HG02970 (cell line): ENCODE results near the gene CKLF.

Source experiments
- ATAC-seq: cut with Tn5 transposase; IDR thresholded peaks from one replicate; pipeline ENCODE4 v1.9.1; 2021; ENCODE audit warnings: mild to moderate bottlenecking, moderate library complexity, moderate number of reproducible peaks; ENCODE audit not compliant: unreplicated experiment, low FRiP score

The CKLF gene

DNA sequence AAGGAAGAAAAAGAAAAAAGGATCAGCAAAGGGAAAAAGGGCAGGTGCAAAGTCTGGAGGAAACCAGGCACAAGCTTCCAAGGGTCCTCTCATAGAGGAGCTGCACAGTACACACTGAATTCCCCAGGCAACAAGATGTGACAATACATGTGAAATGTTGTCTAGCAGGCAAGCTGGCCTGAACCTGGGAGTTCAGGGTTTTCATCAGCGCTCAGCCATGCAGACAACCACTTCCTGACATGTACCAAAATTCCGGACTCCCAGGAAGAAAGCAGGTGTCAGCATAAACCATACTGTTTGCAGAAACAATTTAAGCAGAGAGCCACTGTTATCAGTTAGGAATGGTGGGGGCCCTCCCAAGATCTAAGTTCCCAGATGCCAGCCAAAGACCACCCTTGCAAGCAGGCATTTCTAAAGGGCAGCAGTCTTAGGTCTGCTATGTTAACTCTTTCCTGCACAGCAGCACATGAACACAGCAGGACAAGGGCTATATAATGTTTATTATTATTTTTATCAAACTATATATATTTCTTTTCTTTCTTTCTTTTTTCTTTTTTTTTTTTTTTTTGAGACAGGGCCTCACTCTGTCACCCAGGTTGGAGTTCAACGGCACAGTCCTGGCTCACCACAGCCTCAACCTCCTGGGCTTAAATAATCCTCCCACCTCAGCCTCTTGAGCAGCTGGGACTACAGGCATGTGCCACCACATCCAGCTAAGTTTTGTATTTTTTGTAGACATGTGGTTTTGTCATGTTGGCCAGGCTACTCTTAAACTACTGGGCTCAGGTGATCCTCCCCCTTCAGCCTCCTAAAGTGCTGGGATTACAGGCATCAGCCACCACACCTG is 12.5 kb upstream of the CKLF start:
- ATAC-seq: no peak

GRCh38 chr16:66541388-66542355 is 10.7 kb upstream of the CKLF start:
- ATAC-seq: no peak

DNA sequence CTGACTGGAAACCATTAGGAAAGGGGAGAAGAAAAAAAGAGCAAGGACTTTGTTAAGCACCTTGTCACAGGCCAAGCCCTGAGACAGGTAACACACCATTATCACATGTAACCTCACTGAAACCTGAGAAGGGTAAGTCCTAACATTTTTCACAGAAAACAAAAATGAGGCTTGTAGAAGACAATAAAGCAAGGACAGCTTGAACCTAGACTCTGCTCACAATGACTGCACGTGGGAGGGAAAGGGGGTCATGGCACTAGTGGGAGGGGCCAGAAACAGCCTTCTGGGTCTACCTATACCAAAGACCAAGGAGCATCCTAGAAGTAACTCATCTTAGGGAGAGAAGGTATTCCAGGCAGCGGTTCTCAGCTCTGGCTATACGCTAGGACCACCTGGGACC is 10.0 kb upstream of the CKLF start:
- no peak for ATAC-seq

GRCh38 chr16:66543541-66543940 is 8.8 kb upstream of the CKLF start:
- no peak for ATAC-seq

DNA sequence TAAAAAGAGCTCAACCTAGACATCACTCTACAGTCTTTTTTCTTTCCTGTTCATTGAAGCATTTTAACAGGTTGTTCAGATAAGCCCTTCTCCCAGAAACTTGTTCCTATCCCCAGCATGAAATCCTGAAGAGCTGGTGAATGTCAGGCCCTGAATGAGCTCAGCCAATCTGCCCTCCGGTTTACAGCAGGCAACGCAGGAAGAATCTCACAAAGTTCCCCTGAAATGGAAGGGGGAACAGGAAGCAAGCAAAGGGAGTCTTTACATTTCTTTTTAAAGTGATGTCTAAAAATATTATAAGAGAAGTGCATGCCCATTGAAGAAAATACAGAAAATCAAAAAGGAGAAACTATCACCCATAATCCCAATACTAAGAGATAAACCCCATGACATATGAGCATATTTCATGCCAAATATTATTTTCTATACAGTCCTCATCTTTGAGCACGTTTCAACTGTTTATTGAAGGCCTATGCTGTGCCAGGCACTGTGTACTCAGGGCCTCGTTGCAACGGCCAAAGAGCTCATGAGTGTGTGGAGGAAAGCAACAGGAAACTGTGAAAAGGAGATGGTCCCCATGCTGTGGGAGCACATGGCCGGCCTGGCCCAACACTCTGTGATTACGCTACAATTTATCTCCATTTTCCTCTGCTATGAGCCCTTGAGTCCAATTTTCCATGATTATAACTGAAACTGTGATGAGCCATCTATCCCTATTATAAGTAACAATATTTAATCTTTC is 8.2 kb upstream of the CKLF start:
- no peak for ATAC-seq

- ATAC-seq: no peak
These were observed 5.0 kb upstream of the CKLF start for GRCh38 chr16:66547101-66547989.

DNA sequence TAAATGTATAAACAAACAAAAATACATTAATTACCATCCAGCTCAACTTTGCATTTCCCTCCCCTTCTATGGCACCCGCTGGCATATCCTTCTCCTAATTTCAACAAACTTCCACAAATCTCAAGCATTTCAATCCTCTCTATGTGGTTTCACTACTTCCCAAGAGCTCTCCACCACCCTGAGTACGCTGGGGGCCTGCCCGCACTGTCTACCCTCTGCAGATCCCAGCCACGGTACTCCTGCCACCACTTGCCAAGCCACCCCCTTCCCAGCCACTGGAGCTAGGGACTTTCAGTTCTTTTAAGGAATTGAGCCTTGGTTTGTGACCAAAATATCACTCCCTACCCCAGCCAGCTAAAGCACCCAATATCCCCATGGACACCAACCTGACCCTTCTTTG is 4.3 kb upstream of the CKLF start:
- no peak for ATAC-seq

DNA sequence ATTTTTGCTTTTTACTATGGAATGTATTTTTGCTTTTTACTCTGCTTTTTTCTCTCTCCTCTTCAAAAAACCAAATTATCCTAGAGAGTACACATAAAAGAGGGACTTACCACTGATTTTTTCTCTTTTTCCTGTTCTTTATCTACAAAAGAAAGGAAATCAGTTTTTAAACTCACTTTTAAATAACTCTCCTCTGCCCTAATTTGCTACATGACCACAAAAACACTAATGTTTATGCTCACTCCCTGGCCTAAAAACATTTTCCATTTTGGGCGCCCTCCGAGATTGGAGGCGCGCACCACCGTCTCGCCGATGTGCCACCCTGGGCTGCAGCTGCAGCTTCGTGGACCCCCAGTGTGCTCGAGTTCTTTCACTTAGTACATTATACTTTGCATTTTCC is 3.5 kb upstream of the CKLF start:
- ATAC-seq: no peak

DNA sequence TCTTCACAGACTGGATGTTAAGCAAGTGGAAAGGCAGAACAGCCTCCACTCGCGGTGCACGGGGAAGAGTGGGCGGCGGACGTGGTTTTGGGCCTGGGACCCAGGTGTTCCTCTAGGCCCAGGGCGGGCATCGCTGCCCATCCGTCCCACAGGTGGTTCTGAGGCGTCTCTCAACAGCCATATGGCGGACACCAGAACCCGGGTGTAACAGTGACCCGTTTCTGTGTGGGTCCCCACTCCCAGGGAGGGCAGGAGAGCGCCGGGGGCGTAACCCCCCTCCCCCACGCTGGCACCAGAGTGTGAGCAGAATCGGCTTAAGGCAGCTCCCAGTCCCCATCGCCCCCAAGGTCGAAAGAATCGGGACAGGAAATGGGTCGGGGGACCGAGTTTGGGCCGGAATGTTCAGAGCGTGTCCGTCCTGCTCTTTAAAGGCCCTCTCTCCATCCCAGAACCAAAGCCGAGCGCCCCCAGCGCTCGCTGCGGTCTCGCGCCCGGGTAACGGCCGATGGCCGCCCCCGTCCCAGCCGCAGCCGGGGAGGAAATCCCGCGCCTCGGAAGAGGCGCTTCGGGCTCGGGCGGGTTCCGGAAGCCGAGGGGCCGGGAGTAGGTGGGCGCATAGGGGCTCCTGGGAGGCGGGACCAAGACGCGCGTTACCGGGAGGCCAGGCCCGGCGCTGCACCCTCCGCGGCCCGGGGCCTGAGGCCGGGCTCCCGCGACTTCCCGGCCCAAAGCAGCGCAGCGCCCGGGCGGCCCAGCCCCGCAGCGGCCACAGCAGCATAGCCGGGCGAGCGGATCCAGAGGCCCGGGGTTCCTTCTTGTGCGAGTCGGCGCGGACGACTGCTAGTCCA is 2.9 kb upstream of the CKLF start, which contains the start of gene TK2:
TK2 (minus strand) TSS at position 839 of the 848 bp plus-strand sequence; CDS start at position 778, 61 bp downstream.
- ATAC-seq: no peak

DNA sequence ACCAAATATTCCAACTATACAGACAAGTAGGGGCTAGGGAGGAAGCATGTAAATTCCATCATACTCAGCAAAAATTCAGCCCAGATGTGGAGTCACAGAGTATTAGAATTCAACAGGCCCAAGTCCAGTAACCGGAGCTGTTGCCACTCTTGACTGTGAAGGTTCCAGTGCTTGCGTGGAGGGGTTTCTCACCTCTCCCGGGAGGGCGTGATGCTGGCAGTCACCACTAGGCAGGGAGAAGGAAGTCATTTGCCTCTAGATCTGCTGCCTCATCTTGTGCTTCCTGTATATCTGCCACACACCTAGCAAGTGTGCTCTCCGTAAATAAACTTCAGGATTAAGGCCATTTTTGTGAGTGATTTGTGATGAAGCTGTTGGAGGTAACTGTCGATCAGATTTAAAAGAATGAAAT is 1.0 kb upstream of the CKLF start:
- ATAC-seq: no peak

DNA sequence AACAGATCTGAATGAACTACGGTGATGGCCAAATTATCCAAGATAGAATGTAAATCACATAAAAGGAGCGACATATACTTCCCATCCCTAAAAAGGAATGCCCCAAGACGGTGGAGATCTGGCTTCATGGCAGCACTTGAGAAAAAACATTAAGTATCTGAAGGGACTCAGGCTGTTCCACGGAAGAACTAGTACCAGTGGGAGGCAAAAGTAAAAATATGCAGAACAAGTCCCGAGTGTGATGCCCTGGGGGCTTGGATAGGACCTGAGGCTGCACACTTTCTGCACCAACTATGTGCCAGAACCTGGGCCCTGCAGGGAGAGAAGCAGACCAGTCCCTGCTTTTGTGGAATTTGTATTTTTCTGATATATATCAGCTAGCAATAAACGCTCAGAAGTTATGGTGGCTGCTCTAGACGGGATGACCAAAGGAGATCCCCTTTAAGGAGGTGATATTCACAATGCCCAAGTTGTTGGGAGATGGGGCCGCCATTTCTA is 539 bp upstream of the CKLF start:
- ATAC-seq: no peak

GRCh38 chr16:66553223-66553622 is 847 bp downstream of the CKLF start:
- no peak for ATAC-seq

DNA sequence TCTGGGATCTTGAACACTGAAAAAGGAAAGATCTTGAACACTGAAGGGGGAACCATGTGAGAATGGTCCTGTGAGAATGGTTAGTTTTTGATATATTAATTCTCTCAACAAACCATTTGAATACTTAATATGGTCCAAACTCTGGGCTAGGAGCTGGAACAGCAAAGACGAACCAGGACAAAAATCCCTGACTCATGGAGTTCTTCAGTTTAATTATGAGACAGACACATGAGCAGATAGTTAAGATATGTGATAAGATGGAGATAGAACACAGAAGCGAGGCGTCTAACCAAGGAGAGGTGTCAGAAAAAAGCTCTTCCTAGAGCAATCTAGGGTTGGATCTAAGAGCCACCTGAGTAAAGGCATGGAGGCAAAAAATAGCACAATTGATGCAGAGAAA is 1.6 kb downstream of the CKLF start:
- no peak for ATAC-seq

- no peak for ATAC-seq
These were observed 2.1 kb downstream of the CKLF start for GRCh38 chr16:66554495-66554894.

DNA sequence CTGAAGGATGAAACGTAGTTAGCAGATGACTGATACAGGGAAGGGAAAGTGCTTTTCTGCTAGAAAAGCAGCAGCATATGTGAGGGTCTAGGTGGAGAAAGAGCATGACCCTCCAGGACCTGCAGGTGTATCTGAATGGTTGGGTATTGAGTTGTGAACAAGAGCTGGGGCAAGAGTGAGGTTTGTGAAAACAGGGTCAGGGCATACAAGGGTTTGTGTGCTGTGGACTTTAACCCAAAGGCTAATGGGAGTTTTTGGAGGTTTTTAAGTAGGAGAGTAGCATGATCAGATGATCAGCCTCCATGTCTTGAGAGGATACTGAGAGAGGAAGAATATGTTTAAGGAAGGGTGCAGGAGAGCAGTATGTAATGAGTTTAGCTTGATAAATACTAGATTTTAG is 7.7 kb downstream of the CKLF start:
- no peak for ATAC-seq

- ATAC-seq: no peak
These were observed 9.2 kb downstream of the CKLF start for GRCh38 chr16:66561381-66562080.

- no peak for ATAC-seq
These were observed 10.0 kb downstream of the CKLF start for GRCh38 chr16:66562409-66562808.

GRCh38 chr16:66562986-66563385 is 10.6 kb downstream of the CKLF start:
- no peak for ATAC-seq
